Lower leg skin (tissue), 3 donors: ENCODE measurements around the gene NRG3.

Experiments used
- CTCF ChIP-seq, 3 donors: fragments of 450-650 bp; IDR thresholded peaks; one replicate each; pipeline ENCODE4 v1.5.1; 2016; ENCODE audit warnings: antibody characterized with exemption in 3 of 3, mild to moderate bottlenecking in 3 of 3, moderate library complexity in 2 of 3
- POLR2A ChIP-seq, 2 donors: fragments of 450-650 bp; IDR thresholded peaks; one replicate each; pipeline ENCODE4 v1.6.1; 2016 to 2017; ENCODE audit warnings: antibody characterized with exemption in 2 of 2, mild to moderate bottlenecking in 1 of 2, moderate library complexity in 1 of 2

DNA sequence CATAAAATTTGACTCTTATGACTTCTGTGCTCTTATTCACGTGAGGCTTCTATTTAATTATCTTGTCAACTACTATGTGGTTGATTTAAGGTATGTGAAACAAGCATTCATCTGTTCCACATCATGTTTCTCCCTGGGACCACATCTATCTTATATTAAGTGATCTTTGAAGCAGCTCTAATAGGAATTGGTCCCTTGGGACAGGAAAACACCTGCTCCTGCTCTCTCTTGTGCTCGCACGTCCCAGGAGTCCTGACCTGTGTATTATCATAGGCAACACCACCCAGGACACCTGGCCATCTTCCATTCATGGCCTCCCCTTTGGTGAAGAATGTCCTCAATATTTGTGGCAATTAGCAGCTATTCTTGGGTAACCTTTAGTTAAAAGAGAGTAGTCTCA lies 269.2 kb downstream of the NRG3 start:
- TF ChIP-seq POLR2A (IDR thresholded peaks at IDR 0.05) (no peak), CTCF (IDR thresholded peaks at IDR 0.05) (no peak)
